NB4 (cell line): Measurements from ENCODE around the gene SEC31A.

Experiments used
- DNase-seq: peaks from one replicate; pipeline ENCODE4 v3.0.0; 2010; ENCODE audit warnings: low read depth
- H3K4me3 ChIP-seq: one replicate; pipeline ENCODE4 v1.5.1; 2011; ENCODE audit warnings: mild to moderate bottlenecking, low read depth, low read length, moderate library complexity
- CTCF ChIP-seq: IDR thresholded peaks from one replicate; pipeline ENCODE4 v1.5.1; 2012; ENCODE audit warnings: low read depth, low read length
- MAX ChIP-seq: IDR thresholded peaks from 2 replicates; pipeline ENCODE4 v1.6.1; 2011; ENCODE audit warnings: low read depth, low read length
- MYC ChIP-seq: IDR thresholded peaks from 2 replicates; pipeline ENCODE4 v1.6.1; 2011; ENCODE audit warnings: low read depth, low read length
- POLR2A ChIP-seq: IDR thresholded peaks from 2 replicates; pipeline ENCODE4 v1.6.1; 2011; ENCODE audit warnings: mild to moderate bottlenecking; ENCODE audit not compliant: insufficient read length; ENCODE audit errors: extremely low read depth

SEC31A gene

GRCh38 chr4:82782626-82783345 lies 108.2 kb downstream of the SEC31A start:
- no peak for DNase-seq
- no peak overlapping the region for H3K4me3 ChIP-seq
- TF ChIP-seq POLR2A, result no peak
- no peak for TF ChIP-seq MAX
- no peak for TF ChIP-seq MYC
- no peak for TF ChIP-seq CTCF

GRCh38 chr4:82780752-82781231 lies 110.2 kb downstream of the SEC31A start:
- H3K4me3 ChIP-seq, result no peak overlapping the region
- no peak for DNase-seq

GRCh38 chr4:82780170-82780751 lies 110.7 kb downstream of the SEC31A start:
- no peak for TF ChIP-seq POLR2A
- no peak for TF ChIP-seq CTCF
- no peak for TF ChIP-seq MYC
- TF ChIP-seq MAX, result no peak
- DNase-seq, result no peak
- no peak overlapping the region for H3K4me3 ChIP-seq

More at GRCh38 chr4:82780752-82781231, 110.2 kb downstream of the SEC31A start:
- TF ChIP-seq MAX (no peak), CTCF (no peak), POLR2A (no peak), MYC (no peak)

GRCh38 chr4:82779032-82779431 lies 111.9 kb downstream of the SEC31A start:
- no peak overlapping the region for H3K4me3 ChIP-seq
- DNase-seq, result no peak
- no peak for TF ChIP-seq MYC

GRCh38 chr4:82777857-82778525 lies 113.0 kb downstream of the SEC31A start:
- no peak for DNase-seq
- no peak for TF ChIP-seq CTCF

GRCh38 chr4:82776925-82777542 lies 113.9 kb downstream of the SEC31A start:
- no peak overlapping the region for H3K4me3 ChIP-seq
- TF ChIP-seq POLR2A, result no peak
- no peak for TF ChIP-seq CTCF
- TF ChIP-seq MYC, result no peak
- no peak for TF ChIP-seq MAX
- no peak for DNase-seq

More at GRCh38 chr4:82777857-82778525, 113.0 kb downstream of the SEC31A start:
- no peak overlapping the region for H3K4me3 ChIP-seq
